OCI-LY7 (cell line): Measurements from ENCODE around the gene GAS7. TPM values are rescaled to one million over a fixed set of nuclear protein-coding genes. Genes with fewer than 3 reads are reported as not detected.

Source experiments
- BruUV-seq: library from RNA; stranded (reverse); fragments of 400-500 nt; replicated peaks from 2 replicates; lab custom pipeline; 2021; lab: Mats Ljungman, UMichigan
- CTCF ChIA-PET: fragments of 300-600 bp; sonication (Branson Sonifier 250); formaldehyde crosslinking; loops from one replicate; lab custom pipeline; 2022; ENCODE audit warnings: antibody characterized with exemption; ENCODE audit not compliant: unreplicated experiment; lab: Charles Lee
- POLR2A ChIA-PET: fragments of 300-600 bp; sonication (Branson Sonifier 250); formaldehyde crosslinking; loops from one replicate; lab custom pipeline; 2022; ENCODE audit warnings: antibody characterized with exemption; lab: Charles Lee
- DNase-seq: peaks from one replicate; pipeline ENCODE4 v3.0.0-alpha.2; 2015; ENCODE audit warnings: low spot score
- H2AFZ ChIP-seq: fragments of 200-600 bp; sonication (generic), shearing (Covaris generic); 2 replicates; pipeline ENCODE4 v1.6.1; 2014; ENCODE audit warnings: mild to moderate bottlenecking, antibody characterized with exemption, low read length, moderate library complexity
- H3K27ac ChIP-seq: fragments of 200-600 bp; sonication (generic); 2 replicates; pipeline ENCODE4 v1.5.1; 2014; ENCODE audit warnings: mixed run types, low read depth, mild to moderate bottlenecking, moderate library complexity, low read length, inconsistent platforms; ENCODE audit not compliant: poor library complexity, severe bottlenecking
- H3K36me3 ChIP-seq: fragments of 200-600 bp; sonication (generic); 2 replicates; pipeline ENCODE4 v1.6.1; 2014; ENCODE audit warnings: mild to moderate bottlenecking, antibody characterized with exemption, low read length, moderate library complexity, mixed read lengths; ENCODE audit not compliant: insufficient read depth
- H3K4me1 ChIP-seq: fragments of 200-600 bp; sonication (generic); 2 replicates; pipeline ENCODE4 v1.5.1; 2014; ENCODE audit warnings: mild to moderate bottlenecking, low read length; ENCODE audit not compliant: insufficient read depth, poor library complexity, severe bottlenecking
- H3K4me2 ChIP-seq: fragments of 200-600 bp; sonication (generic); 2 replicates; pipeline ENCODE4 v1.6.1; 2014; ENCODE audit warnings: mild to moderate bottlenecking, low read length
- H3K4me3 ChIP-seq: fragments of 200-600 bp; sonication (generic); 2 replicates; pipeline ENCODE4 v1.5.1; 2014; ENCODE audit warnings: mild to moderate bottlenecking, low read depth, low read length; ENCODE audit not compliant: poor library complexity, severe bottlenecking
- H3K79me2 ChIP-seq: fragments of 200-600 bp; sonication (generic); 2 replicates; pipeline ENCODE4 v1.6.1; 2016; ENCODE audit warnings: low read depth, mild to moderate bottlenecking, low read length, moderate library complexity, mixed read lengths; ENCODE audit not compliant: insufficient read depth
- H3K9me2 ChIP-seq: fragments of 200-600 bp; sonication (generic); 2 replicates; pipeline ENCODE4 v1.6.1; 2016; ENCODE audit warnings: mild to moderate bottlenecking, low read length, mixed read lengths; ENCODE audit not compliant: insufficient read depth
- H3K9me3 ChIP-seq: fragments of 200-600 bp; sonication (generic); 2 replicates; pipeline ENCODE4 v1.6.1; 2014; ENCODE audit warnings: mild to moderate bottlenecking, mixed run types, low read length, mixed read lengths
- H4K20me1 ChIP-seq: fragments of 200-600 bp; sonication (generic); 2 replicates; pipeline ENCODE4 v1.6.1; 2014; ENCODE audit warnings: mild to moderate bottlenecking, antibody characterized with exemption, low read length, moderate library complexity, mixed read lengths; ENCODE audit not compliant: insufficient read depth
- EZH2phosphoT487 ChIP-seq: fragments of 200-600 bp; sonication (generic); IDR thresholded peaks from 2 replicates; pipeline ENCODE4 v1.6.1; 2018; ENCODE audit warnings: low read depth, borderline replicate concordance, mild to moderate bottlenecking, mixed run types, antibody characterized with exemption, low read length, moderate library complexity, mixed read lengths
- intact Hi-C: fragments of 100-400 bp; cut with micrococcal nuclease; formaldehyde crosslinking; loops from one replicate; pipeline ENCODE4 v1.10.0; 2022; ENCODE audit not compliant: unreplicated experiment
- total RNA-seq, 2 experiments: library from RNA; depleted of rRNA in 1 of 2; stranded (reverse); fragments of >200 nt in 1 of 2; shearing (Covaris generic) in 1 of 2; gene quantifications; 2 replicates each; pipeline ENCODE4 v1.2.3, GENCODE V29; 2014 to 2022
- TF ChIP-seq, protein P1 (sequence below): fragments of 200-600 bp; sonication (generic); conservative IDR thresholded peaks from 2 replicates; pipeline ENCODE4 v1.5.1; 2014; ENCODE audit warnings: mild to moderate bottlenecking, antibody characterized with exemption, low read length, moderate library complexity, mixed read lengths

The GAS7 gene
- total RNA-seq, 2 experiments from 2014 or later, result 1.5 TPM; not detected in 1

DNA sequence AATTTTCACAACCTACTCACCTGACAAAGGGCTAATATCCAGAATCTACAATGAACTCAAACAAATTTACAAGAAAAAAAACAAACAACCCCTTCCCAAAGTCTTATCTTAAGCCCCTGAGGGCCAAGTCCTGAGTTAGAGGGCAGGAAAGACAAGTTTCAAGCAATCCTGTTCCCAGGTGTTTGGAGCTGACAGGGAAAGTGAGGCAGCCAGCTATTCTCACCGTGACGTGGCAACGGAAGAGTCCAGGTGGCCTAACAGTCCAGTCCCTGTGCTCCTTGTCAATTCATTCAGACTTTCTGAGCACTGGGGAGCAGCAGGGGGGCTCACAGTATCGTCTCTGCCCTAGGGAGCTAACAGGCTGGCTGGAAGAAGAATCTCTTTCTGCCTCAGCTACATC lies 203.6 kb downstream of the GAS7 start:
- Histone ChIP-seq H3K4me2 (no peak overlapping the region), H3K9me3 (no peaks in the 10 kb centered on the region), H3K4me1 (no peaks in the 10 kb centered on the region), H3K9me2 (no peaks in the 10 kb centered on the region), H3K4me3 (no peak overlapping the region), H3K79me2 (no peaks in the 10 kb centered on the region), H3K36me3 (no peaks in the 10 kb centered on the region), H4K20me1 (no peaks in the 10 kb centered on the region), H3K27ac (no peak overlapping the region), H2AFZ (no peak overlapping the region)
- TF ChIP-seq EZH2phosphoT487, result no peak
- TF ChIP-seq, protein P1, sequence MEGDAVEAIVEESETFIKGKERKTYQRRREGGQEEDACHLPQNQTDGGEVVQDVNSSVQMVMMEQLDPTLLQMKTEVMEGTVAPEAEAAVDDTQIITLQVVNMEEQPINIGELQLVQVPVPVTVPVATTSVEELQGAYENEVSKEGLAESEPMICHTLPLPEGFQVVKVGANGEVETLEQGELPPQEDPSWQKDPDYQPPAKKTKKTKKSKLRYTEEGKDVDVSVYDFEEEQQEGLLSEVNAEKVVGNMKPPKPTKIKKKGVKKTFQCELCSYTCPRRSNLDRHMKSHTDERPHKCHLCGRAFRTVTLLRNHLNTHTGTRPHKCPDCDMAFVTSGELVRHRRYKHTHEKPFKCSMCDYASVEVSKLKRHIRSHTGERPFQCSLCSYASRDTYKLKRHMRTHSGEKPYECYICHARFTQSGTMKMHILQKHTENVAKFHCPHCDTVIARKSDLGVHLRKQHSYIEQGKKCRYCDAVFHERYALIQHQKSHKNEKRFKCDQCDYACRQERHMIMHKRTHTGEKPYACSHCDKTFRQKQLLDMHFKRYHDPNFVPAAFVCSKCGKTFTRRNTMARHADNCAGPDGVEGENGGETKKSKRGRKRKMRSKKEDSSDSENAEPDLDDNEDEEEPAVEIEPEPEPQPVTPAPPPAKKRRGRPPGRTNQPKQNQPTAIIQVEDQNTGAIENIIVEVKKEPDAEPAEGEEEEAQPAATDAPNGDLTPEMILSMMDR, result no peak
- intact Hi-C loops, result no loop called here
- no peak for DNase-seq
- CTCF ChIA-PET, result no interaction called here
- BruUV-seq, result no TSS peak
- POLR2A ChIA-PET, result no interaction called here

DNA sequence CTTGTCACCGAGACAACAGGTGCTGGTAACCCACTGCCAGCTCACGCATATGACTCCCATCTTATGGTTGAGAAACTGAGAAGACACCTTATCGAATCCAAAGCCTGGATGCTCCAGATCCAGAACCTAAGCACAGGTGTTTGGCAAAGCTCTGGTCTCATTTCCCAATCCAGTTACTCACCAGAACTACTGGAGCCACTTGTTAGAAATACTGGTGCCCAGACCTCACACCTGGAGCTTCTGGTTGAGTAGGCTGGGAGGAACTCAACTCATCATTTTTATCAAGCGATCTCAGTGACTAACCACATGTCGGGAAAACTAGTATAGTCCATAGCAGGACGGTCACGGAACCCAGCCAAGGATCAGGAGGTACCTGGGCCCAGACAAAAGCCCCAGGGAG lies 206.6 kb downstream of the GAS7 start:
- intact Hi-C loops, result no loop called here
- H3K4me1 ChIP-seq, result no peaks in the 10 kb centered on the region
- no peak for DNase-seq
- no TSS peak for BruUV-seq
- H3K4me2 ChIP-seq, result no peak overlapping the region
- H3K4me3 ChIP-seq, result no peak overlapping the region
- H3K27ac ChIP-seq, result no peak overlapping the region
- no peaks in the 10 kb centered on the region for H3K79me2 ChIP-seq
- ChIA-PET CTCF (no interaction called here), POLR2A (no interaction called here)
- H3K9me3 ChIP-seq, result no peaks in the 10 kb centered on the region
- no peaks in the 10 kb centered on the region for H3K9me2 ChIP-seq
- H2AFZ ChIP-seq, result no peak overlapping the region
- no peaks in the 10 kb centered on the region for H3K36me3 ChIP-seq
- H4K20me1 ChIP-seq, result no peaks in the 10 kb centered on the region
- TF ChIP-seq, protein P1, result no peak
- TF ChIP-seq EZH2phosphoT487, result no peak

DNA sequence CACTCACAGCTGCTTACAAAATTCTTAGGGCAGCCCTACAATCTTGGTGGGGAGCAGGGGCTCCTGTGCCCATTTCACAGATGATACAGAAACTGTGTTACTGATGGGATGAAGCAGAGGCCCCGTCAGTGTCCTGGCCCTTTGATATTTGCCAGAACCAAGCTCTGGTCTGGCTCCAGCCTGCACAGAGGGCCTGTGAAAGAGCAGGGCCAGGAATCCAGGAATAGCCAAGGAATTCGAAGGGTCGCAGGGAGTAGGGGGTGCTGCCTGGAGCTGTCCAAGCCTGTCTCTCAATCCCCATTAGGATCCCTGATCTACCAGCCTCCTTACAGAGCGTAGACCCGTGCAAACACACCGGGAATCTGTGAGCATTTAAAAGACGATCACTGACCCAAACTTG lies 207.1 kb downstream of the GAS7 start:
- Histone ChIP-seq H4K20me1 (no peaks in the 10 kb centered on the region), H2AFZ (no peak overlapping the region), H3K79me2 (no peaks in the 10 kb centered on the region), H3K4me2 (no peak overlapping the region), H3K4me3 (no peak overlapping the region), H3K27ac (no peak overlapping the region), H3K4me1 (no peaks in the 10 kb centered on the region), H3K9me2 (no peaks in the 10 kb centered on the region), H3K9me3 (no peaks in the 10 kb centered on the region), H3K36me3 (no peaks in the 10 kb centered on the region)
- POLR2A ChIA-PET, result no interaction called here
- BruUV-seq, result no TSS peak
- intact Hi-C loops, result no loop called here
- DNase-seq, result no peak
- TF ChIP-seq, protein P1, result no peak
- no peak for TF ChIP-seq EZH2phosphoT487
- CTCF ChIA-PET, result no interaction called here
